NK-92 treated with Interleukin-12 subunit alpha and Interleukin-12 subunit beta, amount 100 ng/mL, for 24 hours (cell line): ENCODE data around the gene NOM1.
"Not testable (repeated sequence)": the region's sequence is repeated elsewhere in the genome, so short reads cannot be mapped to it uniquely, and the experiment has no call there.

ENCODE experiments used
- DNase-seq: peaks from one replicate; lab custom pipeline; 2025; lab: John Stamatoyannopoulos, UW

The NOM1 gene, protein sequence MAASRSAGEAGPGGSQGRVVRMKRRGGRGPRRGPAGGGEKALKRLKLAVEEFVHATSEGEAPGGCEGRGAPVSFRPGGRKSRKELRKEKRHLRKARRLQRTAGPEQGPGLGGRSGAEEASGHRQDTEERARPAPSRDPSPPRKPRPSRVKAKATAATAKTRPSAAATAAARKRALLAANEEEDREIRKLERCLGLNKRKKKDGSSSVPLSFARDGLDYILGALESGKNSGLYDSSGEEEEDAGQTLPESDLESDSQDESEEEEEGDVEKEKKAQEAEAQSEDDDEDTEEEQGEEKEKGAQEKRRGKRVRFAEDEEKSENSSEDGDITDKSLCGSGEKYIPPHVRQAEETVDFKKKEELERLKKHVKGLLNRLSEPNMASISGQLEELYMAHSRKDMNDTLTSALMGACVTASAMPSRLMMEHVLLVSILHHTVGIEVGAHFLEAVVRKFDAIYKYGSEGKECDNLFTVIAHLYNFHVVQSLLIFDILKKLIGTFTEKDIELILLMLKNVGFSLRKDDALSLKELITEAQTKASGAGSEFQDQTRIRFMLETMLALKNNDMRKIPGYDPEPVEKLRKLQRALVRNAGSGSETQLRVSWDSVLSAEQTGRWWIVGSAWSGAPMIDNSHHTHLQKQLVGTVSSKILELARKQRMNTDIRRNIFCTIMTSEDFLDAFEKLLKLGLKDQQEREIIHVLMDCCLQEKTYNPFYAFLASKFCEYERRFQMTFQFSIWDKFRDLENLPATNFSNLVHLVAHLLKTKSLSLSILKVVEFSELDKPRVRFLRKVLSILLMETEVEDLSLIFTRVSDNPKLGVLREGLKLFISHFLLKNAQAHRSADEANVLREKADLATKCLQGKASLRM

DNA sequence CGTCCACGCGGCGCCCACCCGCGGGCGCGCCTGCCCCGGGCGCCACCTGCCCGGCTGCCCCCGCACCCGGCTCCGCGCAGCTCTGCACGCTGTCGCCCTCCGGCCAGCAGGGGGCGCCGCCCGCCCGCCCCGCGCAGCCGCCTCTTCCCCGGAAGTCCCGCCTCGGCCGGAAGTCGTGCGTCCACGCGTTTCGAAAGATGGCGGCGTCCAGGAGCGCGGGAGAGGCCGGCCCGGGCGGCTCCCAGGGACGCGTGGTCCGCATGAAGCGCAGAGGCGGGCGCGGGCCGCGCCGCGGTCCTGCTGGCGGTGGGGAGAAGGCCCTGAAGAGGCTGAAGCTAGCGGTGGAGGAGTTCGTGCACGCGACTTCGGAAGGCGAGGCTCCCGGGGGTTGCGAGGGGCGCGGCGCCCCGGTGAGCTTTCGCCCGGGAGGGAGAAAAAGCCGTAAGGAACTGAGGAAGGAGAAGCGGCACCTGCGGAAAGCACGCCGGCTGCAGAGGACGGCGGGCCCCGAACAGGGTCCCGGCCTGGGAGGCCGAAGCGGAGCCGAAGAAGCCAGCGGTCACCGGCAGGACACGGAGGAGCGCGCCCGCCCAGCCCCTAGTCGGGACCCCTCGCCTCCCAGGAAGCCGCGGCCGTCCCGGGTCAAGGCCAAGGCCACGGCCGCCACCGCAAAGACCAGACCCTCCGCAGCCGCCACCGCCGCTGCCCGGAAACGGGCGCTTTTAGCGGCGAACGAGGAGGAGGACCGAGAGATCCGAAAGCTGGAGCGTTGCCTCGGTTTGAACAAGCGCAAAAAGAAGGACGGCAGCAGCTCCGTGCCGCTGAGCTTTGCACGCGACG lies at the start of gene NOM1:
Gene NOM1 (plus strand): TSS at position 172 of the 840 bp plus-strand sequence. CDS start 26 bp downstream, at position 198.
- peak; percentile 78 for DNase-seq

DNA sequence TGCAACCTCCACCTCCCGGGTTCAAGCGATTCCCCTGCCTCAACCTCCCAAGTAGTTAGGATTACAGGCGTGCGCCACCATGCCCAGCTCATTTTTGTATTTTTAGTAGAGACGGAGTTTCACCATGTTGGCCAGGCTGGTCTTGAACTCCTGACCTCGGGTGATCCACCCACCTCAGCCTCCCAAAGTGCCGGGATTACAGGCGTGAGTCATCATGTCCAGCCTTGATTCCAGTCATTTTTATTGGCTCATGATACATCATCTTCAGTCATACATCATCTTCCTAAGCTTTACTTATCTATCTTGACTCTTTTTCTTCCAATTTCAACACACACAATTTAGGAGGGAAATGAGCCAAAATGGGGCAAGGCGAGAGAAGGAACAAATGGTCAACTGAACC lies 49.4 kb upstream of the NOM1 start:
- DNase-seq: not testable (repeated sequence)

DNA sequence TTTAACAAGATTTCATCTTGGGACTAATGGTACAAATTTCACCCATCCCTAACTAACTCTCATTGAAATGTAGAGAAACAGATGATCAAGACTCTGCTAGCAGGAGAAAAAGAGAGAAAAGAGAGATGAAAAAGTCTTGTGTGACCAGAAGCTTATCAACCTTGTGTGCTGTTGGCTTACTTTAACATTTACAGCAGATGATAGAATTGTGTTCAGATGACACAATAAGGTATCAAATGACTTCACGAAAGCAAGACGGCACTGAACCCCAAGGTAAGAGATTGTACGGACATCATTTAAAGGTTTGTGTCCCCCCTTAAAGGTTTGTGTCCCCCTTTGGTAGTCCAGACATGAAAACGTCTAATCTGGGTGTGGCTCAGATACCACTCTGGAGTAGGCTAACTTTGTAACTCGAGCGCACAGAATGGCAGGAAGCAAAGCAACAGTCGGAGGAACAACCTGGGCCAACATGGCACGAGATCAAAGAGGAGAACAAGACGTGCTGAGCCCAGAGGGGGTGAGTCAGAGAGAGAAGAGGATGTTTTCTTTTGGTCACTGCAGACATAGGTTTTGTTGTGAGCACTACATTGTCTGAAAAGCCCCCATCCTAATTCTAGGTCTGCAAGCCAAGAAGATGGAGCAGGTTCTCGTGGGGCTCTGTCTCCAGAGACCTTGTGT lies 46.1 kb upstream of the NOM1 start:
- no peak for DNase-seq

DNA sequence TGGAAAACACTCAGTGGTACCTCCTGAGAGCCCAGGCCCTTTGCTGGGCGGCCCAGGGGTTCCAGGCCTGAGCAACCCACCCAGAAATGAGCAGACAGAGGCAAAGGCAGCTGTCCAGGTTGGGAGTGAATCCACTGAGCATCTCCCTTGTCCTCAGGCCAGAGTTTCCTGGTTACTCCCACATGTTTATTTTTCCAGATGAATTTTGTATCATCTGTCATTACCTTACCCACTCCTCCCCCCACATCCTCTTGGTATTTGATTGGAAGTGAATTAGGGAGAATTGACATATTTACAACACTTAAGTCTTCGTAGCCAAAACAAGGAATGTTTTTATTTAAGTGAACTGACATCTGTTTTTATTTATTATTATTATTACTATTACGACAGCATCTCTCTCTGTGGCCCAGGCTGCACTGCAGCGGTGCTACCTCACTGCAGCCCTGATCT lies 43.3 kb upstream of the NOM1 start:
- no peak for DNase-seq

DNA sequence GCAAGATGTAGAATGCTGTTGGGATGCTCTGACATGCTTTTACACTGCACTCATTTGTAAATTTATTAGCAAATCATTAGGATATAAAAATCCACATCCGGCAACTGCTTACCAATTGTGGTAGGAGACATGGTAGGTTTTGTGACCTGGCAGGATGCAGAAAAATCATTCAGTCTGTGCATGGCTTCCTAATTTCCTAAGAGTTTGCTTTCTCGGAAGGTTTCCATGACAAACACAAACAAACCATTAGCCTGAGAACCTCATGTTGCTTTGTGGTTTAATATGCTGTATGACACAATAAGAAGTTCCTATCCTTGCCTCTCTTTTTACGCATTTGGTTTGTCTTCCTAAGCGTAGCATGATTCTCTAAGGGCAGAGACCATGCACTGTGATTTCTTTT lies 41.9 kb upstream of the NOM1 start:
- DNase-seq: no peak

DNA sequence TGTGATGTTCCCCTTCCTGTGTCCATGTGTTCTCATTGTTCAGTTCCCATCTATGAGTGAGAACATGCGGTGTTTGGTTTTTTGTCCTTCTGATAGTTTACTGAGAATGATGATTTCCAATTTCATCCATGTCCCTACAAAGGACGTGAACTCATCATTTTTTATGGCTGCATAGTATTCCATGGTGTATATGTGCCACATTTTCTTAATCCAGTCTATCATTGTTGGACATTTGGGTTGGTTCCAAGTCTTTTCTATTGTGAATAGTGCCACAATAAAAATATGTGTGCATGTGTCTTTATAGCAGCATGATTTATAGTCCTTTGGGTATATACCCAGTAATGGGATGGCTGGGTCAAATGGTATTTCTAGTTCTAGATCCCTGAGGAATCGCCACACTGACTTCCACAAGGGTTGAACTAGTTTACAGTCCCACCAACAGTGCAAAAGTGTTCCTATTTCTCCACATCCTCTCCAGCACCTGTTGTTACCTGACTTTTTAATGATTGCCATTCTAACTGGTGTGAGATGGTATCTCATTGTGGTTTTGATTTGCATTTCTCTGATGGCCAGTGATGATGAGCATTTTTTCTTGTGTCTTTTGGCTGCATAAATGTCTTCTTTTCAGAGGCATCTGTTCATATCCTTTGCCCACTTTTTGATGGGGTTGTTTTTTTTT lies 39.8 kb upstream of the NOM1 start:
- DNase-seq: not testable (repeated sequence)

DNA sequence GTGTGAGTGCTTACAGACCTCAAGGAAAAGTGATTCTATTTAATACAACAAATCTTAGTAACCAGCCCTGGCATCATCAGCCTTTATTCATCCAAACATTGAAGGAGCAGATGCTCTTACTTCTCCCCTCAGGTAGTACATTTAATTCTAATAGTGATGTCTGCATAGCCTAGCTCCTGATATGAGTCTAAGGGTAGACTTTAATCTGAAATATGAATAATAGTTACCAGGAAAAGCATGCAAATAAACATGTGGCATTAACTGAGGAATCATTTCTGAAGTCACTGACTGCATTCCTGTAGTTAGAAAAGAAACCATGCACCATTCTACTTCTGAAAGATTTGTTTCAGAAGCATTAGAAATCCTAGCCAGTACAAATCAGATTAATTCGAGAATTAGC lies 30.9 kb upstream of the NOM1 start:
- DNase-seq: no peak

DNA sequence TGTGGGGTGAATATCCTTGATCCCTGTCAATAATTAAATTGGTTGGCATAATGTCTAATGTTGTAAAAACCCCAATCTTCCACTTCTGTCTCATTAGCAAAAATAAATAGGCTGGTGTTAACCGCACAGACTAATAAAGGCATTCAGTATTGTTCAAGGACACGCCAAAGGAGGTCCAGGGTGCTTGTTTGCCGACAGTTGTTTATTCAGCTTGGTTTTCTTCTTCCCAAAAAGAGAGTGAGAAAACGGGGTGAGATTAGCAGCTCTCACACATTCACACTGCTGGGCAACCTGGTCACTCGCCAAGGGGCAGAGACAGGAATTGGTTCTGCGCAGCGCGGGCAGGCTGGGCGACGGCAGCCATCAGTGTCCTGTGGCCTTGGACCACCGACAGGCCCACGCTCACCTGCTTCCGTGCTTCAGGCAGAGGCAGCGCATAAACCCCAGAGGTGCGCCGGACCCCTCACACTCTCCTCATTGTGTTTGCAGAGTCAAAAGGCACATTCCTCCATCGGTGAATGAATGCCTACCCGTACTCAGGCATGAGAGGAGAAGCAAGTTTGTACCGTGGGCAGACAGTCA lies 30.3 kb upstream of the NOM1 start:
- no peak for DNase-seq

DNA sequence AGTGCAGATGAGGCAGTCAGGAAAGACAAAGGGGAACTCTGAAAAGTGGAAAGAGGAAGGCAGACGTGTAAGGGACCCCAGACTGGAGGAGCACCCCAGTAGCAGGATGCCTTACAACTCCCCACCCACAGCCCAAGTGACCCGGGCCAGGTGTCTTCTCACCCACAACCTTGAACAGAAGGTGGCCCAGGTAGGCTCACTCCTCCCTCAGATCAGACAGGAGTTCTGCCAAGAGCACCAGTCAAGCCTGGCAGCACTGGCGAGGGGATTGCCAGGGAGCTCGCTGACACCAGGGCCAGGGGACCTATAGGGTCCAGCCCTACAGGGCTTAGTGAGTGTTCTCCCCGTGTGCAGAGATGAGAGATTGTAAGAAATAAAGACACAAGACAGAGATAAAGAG lies 29.4 kb upstream of the NOM1 start:
- DNase-seq: no peak

DNA sequence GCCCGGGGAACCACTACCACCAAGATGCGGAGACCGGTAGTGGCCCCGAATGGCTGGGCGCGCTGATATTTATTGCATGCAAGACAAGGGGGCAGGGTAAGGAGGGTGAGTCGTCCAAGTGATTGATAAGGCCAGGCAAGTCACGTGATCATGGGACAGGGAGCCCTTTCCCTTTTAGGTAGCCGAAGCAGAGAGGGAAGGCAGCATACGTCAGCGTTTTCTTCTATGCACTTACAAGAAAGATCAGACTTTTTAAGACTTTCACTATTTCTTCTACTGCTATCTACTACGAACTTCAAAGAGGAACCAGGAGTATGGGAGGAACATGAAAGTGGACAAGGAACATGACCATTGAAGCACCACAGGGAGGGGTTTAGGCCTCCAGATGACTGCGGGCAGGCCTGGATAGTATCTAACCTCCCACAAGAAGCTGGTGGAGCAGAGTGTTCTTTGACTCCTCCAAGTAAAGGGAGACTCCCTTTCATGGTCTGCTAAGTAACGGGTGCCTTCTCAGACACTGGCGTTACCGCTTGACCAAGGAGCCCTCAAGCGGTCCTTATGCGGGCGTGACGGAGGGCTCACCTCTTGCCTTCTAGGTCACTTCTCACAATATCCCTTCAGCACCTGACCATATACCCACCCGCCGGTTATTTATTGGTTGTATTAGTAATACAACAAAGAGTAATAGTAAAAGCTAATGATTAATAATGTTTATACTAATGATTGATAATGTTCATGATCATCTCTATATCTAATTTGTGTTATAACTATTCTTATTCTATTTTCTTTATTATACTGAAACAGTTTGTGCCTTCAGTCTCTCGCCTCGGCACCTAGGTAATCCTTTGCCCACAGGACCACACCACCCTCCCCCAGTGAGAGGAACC lies 28.8 kb upstream of the NOM1 start:
- not testable (repeated sequence) for DNase-seq

DNA sequence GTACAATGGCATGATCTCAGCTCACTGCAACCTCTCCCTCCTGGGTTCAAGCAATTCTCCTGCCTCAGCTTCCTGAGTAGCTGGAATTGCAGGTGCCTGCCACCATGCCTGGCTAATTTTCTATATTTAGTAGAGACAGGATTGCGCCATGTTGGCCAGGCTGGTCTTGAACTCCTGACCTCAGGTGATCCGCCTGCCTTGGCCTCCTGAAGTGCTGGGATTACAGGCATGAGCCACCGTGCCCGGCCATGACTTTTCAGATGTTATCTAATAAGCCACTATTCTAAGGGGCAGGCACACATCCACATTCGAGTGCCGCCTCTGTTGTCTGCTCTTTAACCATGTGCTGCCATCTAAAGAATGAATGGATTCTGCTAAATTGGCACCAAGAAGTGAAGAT lies 27.2 kb upstream of the NOM1 start:
- not testable (repeated sequence) for DNase-seq

DNA sequence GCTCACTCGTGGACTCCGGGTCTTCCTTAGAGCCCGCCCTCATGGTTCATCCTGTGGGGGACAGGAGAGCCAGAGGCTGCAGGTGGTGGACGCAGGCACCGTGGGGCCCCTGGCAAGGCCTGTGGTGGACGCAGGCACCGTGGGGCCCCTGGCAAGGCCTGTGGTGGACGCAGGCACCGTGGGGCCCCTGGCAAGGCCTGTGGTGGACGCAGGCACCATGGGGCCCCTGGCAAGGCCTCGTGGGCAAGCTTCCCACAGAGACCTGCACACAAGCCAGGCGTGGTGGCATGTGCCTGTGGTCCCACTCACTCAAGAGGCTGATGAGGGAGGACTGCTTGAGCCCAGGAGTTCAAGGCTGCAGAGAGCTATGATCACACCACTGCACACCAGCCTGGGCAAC lies 23.7 kb upstream of the NOM1 start:
- not testable (repeated sequence) for DNase-seq

DNA sequence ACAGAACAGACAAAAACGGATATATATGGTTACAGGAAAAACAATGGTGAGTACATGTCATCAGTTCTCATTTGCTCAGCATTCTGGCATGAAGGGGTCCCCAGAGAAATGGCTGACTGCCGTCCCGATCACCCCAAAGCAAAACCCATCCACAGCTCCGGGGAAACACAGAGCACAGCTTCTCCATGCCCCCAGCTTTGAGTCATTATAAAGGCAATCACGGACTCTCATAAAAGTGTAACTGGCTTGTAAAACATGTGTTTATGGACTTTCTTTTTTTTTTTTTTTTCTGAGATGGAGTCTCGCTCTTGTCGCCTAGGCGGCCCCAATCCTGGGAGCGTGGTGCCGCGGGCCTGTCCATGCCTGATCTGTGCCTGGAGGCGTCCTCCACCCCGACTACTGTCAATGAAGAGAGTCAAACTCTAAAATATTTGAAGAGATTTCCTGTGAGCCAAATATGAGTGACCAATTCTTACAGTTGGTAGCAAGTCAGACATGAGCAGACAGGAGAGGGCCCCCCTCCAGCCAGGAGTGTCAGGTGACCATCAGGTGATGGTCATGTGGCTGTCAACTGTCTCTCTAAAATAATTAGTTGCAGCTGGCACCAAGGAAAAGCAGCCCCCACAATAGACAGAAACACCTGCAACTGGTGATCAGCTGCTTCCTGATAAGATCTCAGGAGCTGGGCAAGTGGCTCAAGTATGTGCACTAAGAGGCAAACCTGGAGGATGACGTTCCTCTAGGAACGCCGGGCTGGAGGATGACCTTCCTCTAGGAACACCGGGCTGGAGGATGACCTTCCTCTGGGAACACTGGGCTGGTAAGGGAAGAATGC lies 21.7 kb upstream of the NOM1 start:
- DNase-seq: no peak

DNA sequence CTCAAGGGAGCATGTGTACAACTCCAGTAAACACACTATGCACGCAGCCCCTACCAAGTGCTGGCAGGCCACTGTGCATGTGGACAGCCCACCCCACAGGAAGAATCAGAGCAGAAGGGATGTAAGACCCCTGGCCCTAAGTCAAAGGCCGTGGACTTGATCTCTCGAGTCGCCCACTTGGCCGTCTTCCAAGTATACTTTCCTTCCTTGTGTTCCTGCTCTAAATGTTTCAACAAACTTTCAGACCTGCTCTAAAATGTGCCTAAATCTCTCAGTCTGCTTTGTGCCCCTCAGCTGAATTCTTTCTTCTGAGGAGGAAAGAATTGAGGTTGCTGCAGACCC lies 21.1 kb upstream of the NOM1 start:
- no peak for DNase-seq

DNA sequence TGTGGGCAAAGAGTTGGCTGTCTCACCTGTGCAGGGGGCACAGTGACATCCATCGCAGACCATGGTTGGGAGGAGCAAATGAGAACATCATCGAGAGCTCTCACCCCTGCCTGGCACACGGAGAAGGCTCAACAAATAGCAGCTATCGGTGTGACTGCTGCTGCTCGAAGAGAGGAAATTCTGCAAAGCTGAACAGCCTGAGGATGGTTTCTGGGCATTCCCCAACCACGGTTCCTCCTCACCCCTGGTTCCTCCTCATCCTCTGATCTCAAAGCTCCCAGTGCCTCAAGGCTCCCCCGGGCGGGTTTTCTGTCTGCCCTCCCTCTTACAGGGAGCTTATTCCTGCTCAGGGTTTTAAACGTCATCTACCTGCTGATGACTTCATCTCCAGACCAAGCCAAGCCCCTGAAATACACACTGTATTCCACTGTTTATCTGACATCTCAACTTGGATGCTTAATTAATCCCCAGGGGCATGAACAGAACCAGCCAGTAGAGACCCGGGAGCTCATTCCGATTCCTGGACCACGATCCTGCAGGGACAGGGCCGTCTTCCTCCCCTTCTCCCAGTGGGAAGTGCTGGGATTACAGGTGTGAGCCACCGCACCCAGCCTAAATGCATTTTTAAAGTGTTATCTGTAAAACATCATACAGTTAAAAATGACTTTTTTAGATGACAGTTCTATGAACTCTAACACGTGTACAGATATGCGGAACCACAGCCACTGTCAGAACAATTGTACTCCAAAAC lies 19.5 kb upstream of the NOM1 start:
- no peak for DNase-seq

DNA sequence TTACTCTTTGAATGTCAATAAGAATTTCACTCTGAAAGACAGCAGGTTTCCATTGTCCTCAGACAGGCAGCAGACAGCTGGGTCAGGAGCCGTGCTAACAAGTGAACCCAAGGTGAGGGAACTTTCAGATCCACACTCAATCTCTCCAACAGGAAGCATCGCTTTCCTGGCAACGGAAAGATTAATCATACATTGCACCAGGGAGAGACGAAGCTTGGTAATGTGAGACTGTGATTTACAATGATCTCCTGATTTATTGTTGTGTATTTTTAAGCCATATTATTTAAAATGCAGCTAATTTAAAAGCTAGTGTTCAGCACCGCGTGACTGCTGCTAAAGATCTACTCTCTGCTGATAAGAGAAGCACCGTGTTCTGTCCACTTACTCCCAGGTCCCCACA lies 17.5 kb upstream of the NOM1 start:
- no peak for DNase-seq

DNA sequence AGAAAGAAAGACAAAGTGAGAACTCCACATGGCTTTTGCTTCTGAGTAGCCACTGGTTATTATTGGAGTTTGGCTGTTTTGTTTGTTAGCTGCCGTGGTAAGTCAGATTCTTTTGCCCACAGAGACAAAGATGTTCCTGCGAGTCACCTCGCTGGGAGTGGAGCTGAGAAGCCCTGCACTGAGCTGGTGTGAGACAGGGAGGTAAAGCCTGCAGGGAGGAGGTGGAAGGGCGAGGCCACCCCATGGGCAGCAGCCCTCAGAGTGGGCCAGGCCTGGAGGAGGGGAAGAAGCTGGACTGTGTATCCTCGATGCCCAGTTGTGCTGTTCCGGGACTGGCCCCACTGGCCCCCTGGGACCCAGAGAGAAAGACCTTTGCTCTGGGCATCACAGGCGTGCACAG lies 14.3 kb upstream of the NOM1 start:
- no peak for DNase-seq

DNA sequence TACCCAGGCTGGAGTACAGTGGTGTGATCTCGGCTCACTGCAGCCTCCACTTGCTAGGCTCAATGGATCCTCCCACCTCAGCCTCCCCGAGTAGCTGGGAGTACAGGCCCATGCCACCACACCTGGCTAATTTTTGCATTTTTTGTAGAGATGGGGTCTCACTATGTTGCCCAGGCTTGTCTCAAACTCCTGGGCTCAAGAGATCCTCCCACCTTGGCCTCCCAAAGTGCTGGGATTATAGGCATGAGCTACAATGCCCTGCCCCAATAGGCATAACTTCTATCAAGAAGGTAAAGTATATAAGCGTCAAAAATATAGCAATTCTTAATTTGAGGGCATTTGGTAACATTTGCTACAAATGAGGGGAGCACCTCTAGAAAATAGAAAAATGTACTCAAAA lies 12.7 kb upstream of the NOM1 start:
- not testable (repeated sequence) for DNase-seq
